Endothelial cell of umbilical vein (primary cell): ENCODE measurements around the gene CCSER1.

Source experiments
- EZH2 ChIP-seq: IDR thresholded peaks from 2 replicates; pipeline ENCODE4 v1.6.1; 2012; ENCODE audit warnings: borderline replicate concordance, low read depth, mild to moderate bottlenecking, moderate library complexity, low read length, inconsistent platforms; ENCODE audit not compliant: severe bottlenecking
- MYC ChIP-seq: IDR thresholded peaks from one replicate; pipeline ENCODE4 v1.6.1; 2011; ENCODE audit warnings: mild to moderate bottlenecking, low read depth, low read length
- POLR2A ChIP-seq: IDR thresholded peaks from 2 replicates; pipeline ENCODE4 v1.6.1; 2012; ENCODE audit warnings: low read depth, mild to moderate bottlenecking, control low read depth, low read length
- POLR2AphosphoS5 ChIP-seq: IDR thresholded peaks from 2 replicates; pipeline ENCODE4 v1.6.1; 2012; ENCODE audit warnings: low read depth, mild to moderate bottlenecking, control low read depth, low read length, moderate library complexity; ENCODE audit not compliant: insufficient read depth
- TF ChIP-seq, protein P1 (sequence below), 2 donors: IDR thresholded peaks; 1 replicate in 1 of 2; 2 replicates in 1 of 2; pipeline ENCODE4 v1.5.1; 2011; ENCODE audit warnings: low read length in 2 of 2, mild to moderate bottlenecking in 2 of 2, moderate library complexity in 2 of 2, control low read depth in 1 of 2, inconsistent platforms in 1 of 2, low read depth in 1 of 2; ENCODE audit not compliant: insufficient read depth in 1 of 2; ENCODE audit errors: extremely low read depth in 1 of 2

DNA sequence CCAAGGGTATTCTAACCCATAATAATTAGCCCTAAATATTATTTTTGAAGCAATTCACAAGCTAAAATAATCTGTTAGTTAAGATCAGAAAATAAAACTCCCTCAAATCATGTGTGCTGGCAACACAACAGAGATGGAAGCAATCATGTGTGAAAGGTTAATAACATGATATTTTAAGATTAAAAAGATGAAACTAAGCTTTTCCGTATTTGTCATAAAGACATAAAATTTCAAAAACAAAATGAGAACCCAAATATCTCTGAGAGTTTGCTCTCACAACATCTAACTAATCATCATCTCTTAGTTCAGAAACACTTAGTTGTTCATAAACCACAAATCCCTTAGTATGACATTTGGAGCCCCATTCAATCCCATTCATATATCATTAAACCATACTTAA lies 749.1 kb downstream of the CCSER1 start:
- TF ChIP-seq, protein P1, sequence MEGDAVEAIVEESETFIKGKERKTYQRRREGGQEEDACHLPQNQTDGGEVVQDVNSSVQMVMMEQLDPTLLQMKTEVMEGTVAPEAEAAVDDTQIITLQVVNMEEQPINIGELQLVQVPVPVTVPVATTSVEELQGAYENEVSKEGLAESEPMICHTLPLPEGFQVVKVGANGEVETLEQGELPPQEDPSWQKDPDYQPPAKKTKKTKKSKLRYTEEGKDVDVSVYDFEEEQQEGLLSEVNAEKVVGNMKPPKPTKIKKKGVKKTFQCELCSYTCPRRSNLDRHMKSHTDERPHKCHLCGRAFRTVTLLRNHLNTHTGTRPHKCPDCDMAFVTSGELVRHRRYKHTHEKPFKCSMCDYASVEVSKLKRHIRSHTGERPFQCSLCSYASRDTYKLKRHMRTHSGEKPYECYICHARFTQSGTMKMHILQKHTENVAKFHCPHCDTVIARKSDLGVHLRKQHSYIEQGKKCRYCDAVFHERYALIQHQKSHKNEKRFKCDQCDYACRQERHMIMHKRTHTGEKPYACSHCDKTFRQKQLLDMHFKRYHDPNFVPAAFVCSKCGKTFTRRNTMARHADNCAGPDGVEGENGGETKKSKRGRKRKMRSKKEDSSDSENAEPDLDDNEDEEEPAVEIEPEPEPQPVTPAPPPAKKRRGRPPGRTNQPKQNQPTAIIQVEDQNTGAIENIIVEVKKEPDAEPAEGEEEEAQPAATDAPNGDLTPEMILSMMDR (IDR thresholded peaks at IDR 0.05; ENCODE audit: extremely low read depth in 1 of 2, insufficient read depth in 1 of 2, low read depth in 1 of 2, low read length in 2 of 2) = no peak
- no peak for TF ChIP-seq POLR2AphosphoS5
- no peak for TF ChIP-seq MYC
- no peak for TF ChIP-seq POLR2A
- TF ChIP-seq EZH2 = no peak
